Duodenal mucosa (tissue), 2 donors: ENCODE measurements around the gene PKNOX2.

ENCODE experiments used
- H3K27ac ChIP-seq: one replicate; pipeline ENCODE4 v1.7.0; 2013; ENCODE audit warnings: low read depth, low read length
- H3K27me3 ChIP-seq, 2 donors: one replicate each; pipeline ENCODE4 v1.7.0; 2013; ENCODE audit warnings: low read length in 2 of 2, control low read depth in 1 of 2; ENCODE audit not compliant: insufficient read depth in 2 of 2, control insufficient read depth in 1 of 2
- H3K36me3 ChIP-seq, 2 donors: one replicate each; pipeline ENCODE4 v1.7.0; 2013; ENCODE audit warnings: low read length in 2 of 2, control low read depth in 1 of 2; ENCODE audit not compliant: insufficient read depth in 2 of 2, control insufficient read depth in 1 of 2
- H3K4me1 ChIP-seq, 2 donors: one replicate each; pipeline ENCODE4 v1.7.0; 2013; ENCODE audit warnings: low read length in 2 of 2, control low read depth in 1 of 2; ENCODE audit not compliant: insufficient read depth in 2 of 2, control insufficient read depth in 1 of 2
- H3K4me3 ChIP-seq, 2 donors: one replicate each; pipeline ENCODE4 v1.7.0; 2013; ENCODE audit warnings: low read length in 2 of 2, low read depth in 1 of 2
- H3K9ac ChIP-seq, 2 donors: one replicate each; pipeline ENCODE4 v1.7.0; 2013; ENCODE audit warnings: low read length in 2 of 2, low read depth in 1 of 2
- H3K9me3 ChIP-seq, 2 donors: one replicate each; pipeline ENCODE4 v1.7.0; 2013; ENCODE audit warnings: low read length in 2 of 2, control low read depth in 1 of 2; ENCODE audit not compliant: control insufficient read depth in 1 of 2

The PKNOX2 gene

DNA sequence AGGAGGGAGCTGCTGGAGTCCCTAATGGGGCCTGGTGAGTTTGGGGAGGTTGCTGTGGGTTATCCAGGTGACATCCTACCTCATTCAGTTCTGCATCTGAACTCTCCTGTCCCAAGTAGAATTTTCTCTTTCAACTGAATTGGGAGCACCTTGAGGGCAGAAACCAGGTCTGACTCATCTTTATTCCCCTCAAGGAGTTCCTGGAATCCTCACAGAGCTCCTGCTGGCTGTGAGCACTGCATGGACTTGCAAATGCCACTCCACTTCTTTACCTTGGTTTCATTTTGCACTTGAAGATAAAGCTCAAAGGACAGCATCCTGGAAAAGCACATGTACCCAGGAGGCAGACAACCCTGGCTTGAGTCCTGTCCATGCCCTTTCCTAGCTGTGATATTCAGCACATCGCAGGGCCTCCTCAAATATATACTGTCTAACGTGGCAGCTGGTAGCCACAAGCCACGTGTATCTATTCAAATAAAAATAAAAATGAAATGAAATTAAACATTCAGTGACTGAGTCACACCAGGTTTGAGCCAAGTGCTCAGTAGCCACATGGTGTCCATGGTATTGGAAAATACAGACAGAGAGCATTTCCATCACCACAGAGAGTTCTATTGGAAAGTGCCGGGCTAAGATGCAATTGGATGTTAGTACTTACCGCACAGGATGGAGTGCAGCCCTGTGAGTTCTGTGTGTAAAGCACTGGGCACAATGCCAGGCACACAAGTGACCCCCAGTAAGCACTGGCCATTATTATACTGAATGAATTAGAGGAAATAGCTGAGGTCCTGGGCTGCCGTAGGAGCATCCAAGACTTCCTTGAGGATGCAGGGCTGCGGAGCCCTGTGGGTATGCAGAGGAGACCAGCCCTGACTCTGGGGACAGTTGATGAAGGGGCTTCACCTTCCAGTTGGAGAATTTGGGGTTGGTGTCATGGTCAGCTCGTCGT is 149.0 kb downstream of the PKNOX2 start:
- no peak overlapping the region for H3K27ac ChIP-seq
- H3K36me3 ChIP-seq: no peaks in the 10 kb centered on the region
- peaks cover 0 to 9% of the 10 kb centered on the region in 2 donors for H3K4me1 ChIP-seq
- H3K4me3 ChIP-seq: no peak overlapping the region
- H3K9ac ChIP-seq: no peak overlapping the region
- no peaks in the 10 kb centered on the region for H3K27me3 ChIP-seq
- H3K9me3 ChIP-seq: no peaks in the 10 kb centered on the region

- Histone ChIP-seq H3K27me3 (no peaks in the 10 kb centered on the region), H3K9ac (no peak overlapping the region), H3K36me3 (no peaks in the 10 kb centered on the region), H3K9me3 (no peaks in the 10 kb centered on the region), H3K27ac (no peak overlapping the region), H3K4me1 (peaks cover 0 to 9% of the 10 kb centered on the region in 2 donors), H3K4me3 (no peak overlapping the region)
Measured at GRCh38 chr11:125314276-125315078, 149.9 kb downstream of the PKNOX2 start.

DNA sequence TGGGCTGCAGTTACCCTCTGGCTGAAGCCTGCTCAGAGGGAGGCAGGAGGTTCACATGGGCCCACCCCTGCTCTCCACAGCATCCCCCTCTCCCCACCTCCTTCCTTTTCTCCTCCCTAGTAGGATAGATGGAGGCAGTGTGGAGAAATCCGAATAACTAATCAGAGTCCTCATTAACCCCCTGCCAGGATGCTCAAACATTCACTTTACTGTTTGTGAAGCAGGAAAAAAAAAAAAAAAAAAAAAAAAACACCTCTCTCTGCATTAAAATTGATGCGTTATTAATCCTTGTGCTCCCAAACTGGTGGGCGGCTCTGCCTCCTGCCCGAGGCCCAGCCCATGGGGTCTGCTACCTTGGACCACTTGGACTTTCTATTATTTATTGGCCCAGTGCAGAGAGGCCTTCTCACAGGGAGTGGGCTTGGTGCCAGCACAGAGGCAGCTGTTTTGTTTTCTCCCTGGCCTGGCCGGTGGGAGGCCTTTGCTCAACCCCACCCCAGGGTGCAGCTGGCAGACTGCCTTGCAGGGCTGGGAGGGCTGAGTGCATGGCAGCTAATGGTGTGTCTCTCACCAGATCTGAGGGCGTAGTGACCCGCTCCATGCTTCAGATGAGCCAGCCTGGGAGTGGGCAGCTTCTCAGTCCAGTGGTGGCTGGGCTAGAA is 150.7 kb downstream of the PKNOX2 start:
- Histone ChIP-seq H3K27ac (no peak overlapping the region), H3K9ac (no peak overlapping the region), H3K4me1 (peaks cover 0 to 9% of the 10 kb centered on the region in 2 donors), H3K27me3 (no peaks in the 10 kb centered on the region), H3K9me3 (no peaks in the 10 kb centered on the region), H3K36me3 (no peaks in the 10 kb centered on the region), H3K4me3 (no peak overlapping the region)

DNA sequence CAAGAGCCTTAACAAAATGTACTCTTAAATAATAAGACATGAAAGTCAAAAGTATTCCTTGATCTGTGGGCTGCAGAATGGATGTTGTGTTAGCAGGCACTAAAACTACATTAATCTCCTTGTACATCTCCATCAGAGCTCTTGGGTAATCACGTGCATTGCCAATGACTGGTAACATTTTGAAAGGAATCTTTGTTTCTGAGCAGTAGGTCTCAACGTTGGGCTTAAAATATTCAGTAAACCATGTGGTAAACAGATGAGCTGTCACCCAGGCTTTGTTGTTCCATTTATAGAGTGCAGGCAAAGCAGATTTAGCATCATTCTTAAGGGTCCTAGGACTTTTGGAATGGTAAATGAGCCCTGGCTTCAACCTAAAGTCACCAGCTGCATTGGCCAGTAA is 152.9 kb downstream of the PKNOX2 start:
- no peaks in the 10 kb centered on the region for H3K9me3 ChIP-seq
- no peak overlapping the region for H3K4me3 ChIP-seq
- peaks cover 0 to 9% of the 10 kb centered on the region in 2 donors for H3K4me1 ChIP-seq
- no peaks in the 10 kb centered on the region for H3K27me3 ChIP-seq
- H3K27ac ChIP-seq: no peak overlapping the region
- no peak overlapping the region for H3K9ac ChIP-seq
- no peaks in the 10 kb centered on the region for H3K36me3 ChIP-seq

DNA sequence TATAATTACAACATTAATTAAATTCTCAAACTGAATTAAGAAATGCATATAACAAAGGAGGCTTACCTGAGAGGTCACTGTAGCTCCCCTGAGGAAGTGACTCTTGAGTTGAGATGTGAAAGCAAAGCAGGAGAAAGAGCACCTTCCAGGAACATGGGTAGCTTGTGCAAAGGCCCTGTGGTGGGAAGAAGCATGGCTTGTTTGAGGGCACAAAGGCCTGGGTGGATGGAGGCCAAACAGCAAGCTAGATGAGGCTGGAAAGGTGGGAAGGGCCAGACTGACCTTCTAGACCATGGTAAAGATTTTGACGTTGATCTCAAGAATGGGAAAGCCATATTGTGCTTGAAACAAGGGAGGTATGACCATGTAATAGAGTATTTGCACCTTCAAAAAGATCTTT is 155.1 kb downstream of the PKNOX2 start:
- Histone ChIP-seq H3K27me3 (no peaks in the 10 kb centered on the region), H3K9me3 (no peaks in the 10 kb centered on the region), H3K27ac (no peak overlapping the region), H3K4me3 (no peak overlapping the region), H3K9ac (no peak overlapping the region), H3K36me3 (no peaks in the 10 kb centered on the region), H3K4me1 (peaks cover 0 to 9% of the 10 kb centered on the region in 2 donors)

DNA sequence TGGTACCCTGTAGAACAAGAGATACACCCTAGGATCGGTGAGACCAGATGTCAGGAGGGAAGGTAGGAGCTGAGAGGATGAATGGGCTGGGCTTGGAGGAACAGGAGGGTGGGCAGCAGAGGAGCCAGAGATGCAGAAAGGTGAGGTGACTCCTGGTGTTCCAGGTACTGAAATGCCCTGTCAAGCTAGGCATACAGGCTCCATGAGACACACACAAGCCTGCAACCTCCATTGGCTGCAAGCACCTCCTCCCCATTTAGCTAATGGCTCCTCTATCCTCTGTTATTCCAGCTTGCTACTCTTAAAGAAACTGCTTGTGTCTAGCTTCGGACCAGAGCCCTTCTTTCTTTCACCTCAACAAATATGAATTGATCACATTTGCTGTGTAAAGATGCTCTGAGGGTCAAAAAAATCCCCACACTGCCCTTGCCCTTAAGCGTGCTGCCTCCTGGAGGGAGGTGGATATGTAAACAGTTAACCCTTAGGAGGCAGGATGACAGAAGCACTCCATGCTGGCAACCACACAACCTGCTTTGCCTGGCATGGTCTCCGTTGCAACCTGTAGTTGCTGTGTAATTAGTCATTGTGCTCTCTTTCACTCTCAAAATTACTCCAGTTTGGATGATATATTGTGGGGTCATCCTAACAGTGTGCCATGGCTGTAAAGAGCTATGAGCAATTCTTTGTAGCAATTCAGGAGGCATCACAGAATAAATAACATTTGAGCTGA is 156.0 kb downstream of the PKNOX2 start:
- Histone ChIP-seq H3K36me3 (no peaks in the 10 kb centered on the region), H3K4me1 (peaks cover 0 to 5% of the 10 kb centered on the region in 2 donors), H3K9ac (no peak overlapping the region), H3K9me3 (no peaks in the 10 kb centered on the region), H3K27me3 (no peaks in the 10 kb centered on the region), H3K4me3 (no peak overlapping the region), H3K27ac (no peak overlapping the region)

DNA sequence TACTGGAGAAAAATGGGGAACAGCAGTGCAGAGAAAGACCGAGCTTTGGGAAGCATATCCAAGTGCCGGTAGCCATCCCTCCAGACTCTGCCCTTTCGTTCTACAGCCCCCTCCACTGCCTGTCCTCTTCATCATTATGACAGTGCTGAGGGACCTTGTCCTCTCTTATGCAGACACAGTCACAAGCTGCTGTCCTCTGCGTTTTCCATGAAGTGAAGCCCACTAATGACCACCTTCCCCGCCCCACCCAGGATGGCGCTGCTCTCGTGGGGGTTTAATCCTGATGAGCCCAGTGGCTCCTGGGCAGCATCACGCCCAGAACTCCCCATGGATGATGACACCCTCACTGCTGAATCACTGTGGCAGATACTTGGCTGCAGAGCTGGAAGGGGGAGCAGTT is 157.7 kb downstream of the PKNOX2 start:
- Histone ChIP-seq H3K9me3 (no peaks in the 10 kb centered on the region), H3K27ac (no peak overlapping the region), H3K4me3 (no peak overlapping the region), H3K4me1 (no peaks in the 10 kb centered on the region), H3K36me3 (no peaks in the 10 kb centered on the region), H3K9ac (no peak overlapping the region), H3K27me3 (no peaks in the 10 kb centered on the region)

GRCh38 chr11:125325196-125325595 is 160.6 kb downstream of the PKNOX2 start:
- Histone ChIP-seq H3K27me3 (peaks cover 0 to 2% of the 10 kb centered on the region in 2 donors), H3K9me3 (no peaks in the 10 kb centered on the region), H3K27ac (no peak overlapping the region), H3K9ac (no peak overlapping the region), H3K36me3 (no peaks in the 10 kb centered on the region), H3K4me1 (no peaks in the 10 kb centered on the region), H3K4me3 (no peak overlapping the region)

- Histone ChIP-seq H3K4me1 (no peaks in the 10 kb centered on the region), H3K27me3 (peaks cover 0 to 2% of the 10 kb centered on the region in 2 donors), H3K9ac (no peak overlapping the region), H3K36me3 (no peaks in the 10 kb centered on the region), H3K27ac (no peak overlapping the region), H3K4me3 (no peak overlapping the region), H3K9me3 (no peaks in the 10 kb centered on the region)
Measured at GRCh38 chr11:125326126-125326525, 161.6 kb downstream of the PKNOX2 start.
